Measurements from ENCODE around the gene ATAD3A. TPM values are rescaled to one million over a fixed set of nuclear protein-coding genes. Genes with fewer than 3 reads are reported as not detected.
"Not testable (repeated sequence)": the region's sequence is repeated elsewhere in the genome, so short reads cannot be mapped to it uniquely, and the experiment has no call there.

Gene ATAD3A
- total RNA-seq: 10 to 100 TPM; 35.7 to 37.4 TPM
- polyA plus RNA-seq (ENCODE audit: insufficient read depth, low read depth, low replicate concordance): 22.0 TPM
- long read RNA-seq, donor 1, partial matches to known transcripts: 0 of 3 reads
- long read RNA-seq, donor 1, other reads (novel, unspliced or antisense): 0 of 3 reads
- long read RNA-seq, donor 2, transcript ATAD3A-203 (16 exons, 2,492 nt): major isoform, 5 of 5 reads
- long read RNA-seq, donor 2, partial matches to known transcripts: 0 of 5 reads
- long read RNA-seq, donor 2, other reads (novel, unspliced or antisense): 0 of 5 reads

GRCh38 chr1:1511533-1512285 is at the start of gene ATAD3A:
ATAD3A (plus strand) TSS chr1:1512162; CDS start chr1:1512269, 107 bp downstream.
- peak; percentile 99 for DNase-seq
- intact Hi-C loops (cut with DNase I; ENCODE audit: low total_unique reads): no loop called here
- peak within 1 kb of the TSS; percentile 36 to 93 for H3K27ac ChIP-seq
- TF ChIP-seq CTCF (IDR thresholded peaks at IDR 0.05) (peak in 2 of 3 experiments; percentile 11 to 14), POLR2A (IDR thresholded peaks at IDR 0.05) (no peak)
- peak within 1 kb of the TSS; percentile 70 to 89 for H3K4me3 ChIP-seq
- H3K36me3 ChIP-seq (ENCODE audit: low read depth, missing control alignments): no peaks in the 10 kb centered on the region
- 0 to 1% methylated on average over 16 to 46 of the region's 99 CpGs for WGBS, 2 donors
- H3K27me3 ChIP-seq: no peaks in the 10 kb centered on the region
- H3K4me1 ChIP-seq: peaks cover 3% of the 10 kb centered on the region
- H3K9me3 ChIP-seq: no peaks in the 10 kb centered on the region

GRCh38 chr1:1462318-1462966 is 49.5 kb upstream of the ATAD3A start:
- WGBS, 2 donors: 54 to 73% methylated on average over 8 to 26 of the region's 26 CpGs
- Histone ChIP-seq H3K27ac (no peak overlapping the region), H3K9me3 (no peaks in the 10 kb centered on the region), H3K36me3 (ENCODE audit: low read depth, missing control alignments) (no peaks in the 10 kb centered on the region), H3K27me3 (no peaks in the 10 kb centered on the region), H3K4me3 (no peak overlapping the region), H3K4me1 (peaks cover 3% of the 10 kb centered on the region)
- no peak for DNase-seq
- intact Hi-C loops (cut with DNase I; ENCODE audit: low total_unique reads): no loop called here
- TF ChIP-seq CTCF (IDR thresholded peaks at IDR 0.05) (no peak), POLR2A (IDR thresholded peaks at IDR 0.05) (no peak)

- no peak for DNase-seq
- Histone ChIP-seq H3K27me3 (no peaks in the 10 kb centered on the region), H3K4me1 (peaks cover 3% of the 10 kb centered on the region), H3K4me3 (no peak overlapping the region), H3K27ac (no peak overlapping the region), H3K9me3 (no peaks in the 10 kb centered on the region), H3K36me3 (ENCODE audit: low read depth, missing control alignments) (no peaks in the 10 kb centered on the region)
- intact Hi-C loops (cut with DNase I; ENCODE audit: low total_unique reads): no loop called here
- TF ChIP-seq CTCF (IDR thresholded peaks at IDR 0.05): no peak
- TF ChIP-seq POLR2A (IDR thresholded peaks at IDR 0.05): no peak
- WGBS, 2 donors: 92% methylated on average over 7 of the region's 7 CpGs
These were observed 48.6 kb upstream of the ATAD3A start for GRCh38 chr1:1463312-1463711.

GRCh38 chr1:1468196-1468985 is 43.6 kb upstream of the ATAD3A start:
- H3K4me3 ChIP-seq; H3K27me3 ChIP-seq; DNase-seq; intact Hi-C loops (cut with DNase I; ENCODE audit: low total_unique reads); H3K4me1 ChIP-seq; H3K9me3 ChIP-seq; H3K36me3 ChIP-seq (ENCODE audit: low read depth, missing control alignments); H3K27ac ChIP-seq: not testable (repeated sequence)
- WGBS, 2 donors: 75 to 78% methylated on average over 4 to 44 of the region's 44 CpGs
